Neuronal stem cell (in vitro differentiated cells): ENCODE results near the gene RTL5.

ENCODE experiments used
- DNase-seq: peaks from one replicate; pipeline ENCODE4 v3.0.0-alpha.2; 2013; ENCODE audit warnings: low spot score
- H2AFZ ChIP-seq: one replicate; pipeline ENCODE4 v1.6.1; 2013; ENCODE audit warnings: mild to moderate bottlenecking, low read length, inconsistent platforms
- H2AK5ac ChIP-seq: 2 replicates; pipeline ENCODE4 v1.6.1; 2013; ENCODE audit warnings: low read depth, mild to moderate bottlenecking, inconsistent platforms, low read length, moderate library complexity, mixed read lengths
- H2BK120ac ChIP-seq: 2 replicates; pipeline ENCODE4 v1.6.1; 2013; ENCODE audit warnings: low read depth, mild to moderate bottlenecking, inconsistent platforms, low read length, moderate library complexity, mixed read lengths
- H2BK12ac ChIP-seq: one replicate; pipeline ENCODE4 v1.6.1; 2013; ENCODE audit warnings: low read length, inconsistent platforms
- H2BK15ac ChIP-seq: 2 replicates; pipeline ENCODE4 v1.6.1; 2013; ENCODE audit warnings: mild to moderate bottlenecking, low read length, inconsistent platforms, mixed read lengths
- H2BK5ac ChIP-seq: one replicate; pipeline ENCODE4 v1.6.1; 2013; ENCODE audit warnings: inconsistent platforms, mild to moderate bottlenecking, low read length, moderate library complexity
- H3K14ac ChIP-seq: one replicate; pipeline ENCODE4 v1.6.1; 2013; ENCODE audit warnings: low read length, inconsistent platforms
- H3K18ac ChIP-seq: 2 replicates; pipeline ENCODE4 v1.6.1; 2013; ENCODE audit warnings: low read length, inconsistent platforms
- H3K23ac ChIP-seq: 2 replicates; pipeline ENCODE4 v1.6.1; 2013; ENCODE audit warnings: low read depth, mild to moderate bottlenecking, mixed read lengths, low read length, inconsistent platforms; ENCODE audit not compliant: poor library complexity
- H3K27ac ChIP-seq: replicated peaks from 3 replicates; pipeline ENCODE4 v1.5.1; 2013; ENCODE audit warnings: low read length, inconsistent platforms
- H3K27me3 ChIP-seq, 3 experiments: 2 replicates each; pipeline ENCODE4 v1.6.1; 2013; ENCODE audit warnings: low read length in 3 of 3, mild to moderate bottlenecking in 2 of 3, inconsistent platforms in 1 of 3, low read depth in 1 of 3, mixed read lengths in 1 of 3, moderate library complexity in 1 of 3; ENCODE audit not compliant: control insufficient read depth in 3 of 3, insufficient read depth in 3 of 3
- H3K36me3 ChIP-seq, 2 donors: replicated peaks in 1 of 2; 2 replicates each; pipeline ENCODE4 v1.6.1; 2013; ENCODE audit warnings: low read length in 2 of 2; ENCODE audit not compliant: control insufficient read depth in 2 of 2, insufficient read depth in 2 of 2
- H3K4ac ChIP-seq: 2 replicates; pipeline ENCODE4 v1.6.1; 2013; ENCODE audit warnings: inconsistent platforms, mild to moderate bottlenecking, low read length, moderate library complexity
- H3K4me1 ChIP-seq, 2 donors: 1 replicate in 1 of 2; 2 replicates in 1 of 2; pipeline ENCODE4 v1.6.1; 2013; ENCODE audit warnings: low read length in 2 of 2, low read depth in 1 of 2; ENCODE audit not compliant: control insufficient read depth in 2 of 2, insufficient read depth in 1 of 2
- H3K4me2 ChIP-seq: one replicate; pipeline ENCODE4 v1.6.1; 2013; ENCODE audit warnings: mild to moderate bottlenecking, low read length, inconsistent platforms; ENCODE audit not compliant: insufficient read depth, poor library complexity, severe bottlenecking
- H3K4me3 ChIP-seq, 2 donors: 2 replicates each; pipeline ENCODE4 v1.5.1; 2013; ENCODE audit warnings: low read length in 2 of 2, mild to moderate bottlenecking in 2 of 2, inconsistent platforms in 1 of 2, moderate library complexity in 1 of 2
- H3K79me1 ChIP-seq: one replicate; pipeline ENCODE4 v1.6.1; 2013; ENCODE audit warnings: low read depth, mild to moderate bottlenecking, inconsistent platforms, low read length, moderate library complexity
- H3K9ac ChIP-seq: one replicate; pipeline ENCODE4 v1.6.1; 2013; ENCODE audit warnings: mild to moderate bottlenecking, low read depth, low read length, inconsistent platforms; ENCODE audit not compliant: poor library complexity
- H3K9me3 ChIP-seq, 2 donors: replicated peaks in 1 of 2; 2 replicates each; pipeline versions ENCODE3 to v1.6.1; 2013; ENCODE audit warnings: low read length in 2 of 2, mild to moderate bottlenecking in 2 of 2, inconsistent platforms in 1 of 2, low read depth in 1 of 2, mixed read lengths in 1 of 2, moderate library complexity in 1 of 2; ENCODE audit not compliant: control insufficient read depth in 2 of 2, insufficient read depth in 1 of 2
- H4K8ac ChIP-seq: one replicate; pipeline ENCODE4 v1.6.1; 2013; ENCODE audit warnings: low read depth, mild to moderate bottlenecking, inconsistent platforms, low read length, moderate library complexity
- H4K91ac ChIP-seq: one replicate; pipeline ENCODE4 v1.6.1; 2013; ENCODE audit warnings: low read length, low read depth, mild to moderate bottlenecking, inconsistent platforms; ENCODE audit not compliant: poor library complexity
- WGBS, 2 donors: extraction: QIAGEN DNeasy Blood & Tissue Kit; methylation state at CpG; one replicate each; pipeline ENCODE4 v1.1.7; 2013; ENCODE audit warnings: missing lambda C conversion rate in 2 of 2, mixed read lengths in 1 of 2; ENCODE audit not compliant: insufficient read length in 2 of 2, insufficient replicate concordance in 1 of 2; ENCODE audit errors: extremely low coverage in 2 of 2; 5-methylcytosine and 5-hydroxymethylcytosine counted together

RTL5 gene

DNA sequence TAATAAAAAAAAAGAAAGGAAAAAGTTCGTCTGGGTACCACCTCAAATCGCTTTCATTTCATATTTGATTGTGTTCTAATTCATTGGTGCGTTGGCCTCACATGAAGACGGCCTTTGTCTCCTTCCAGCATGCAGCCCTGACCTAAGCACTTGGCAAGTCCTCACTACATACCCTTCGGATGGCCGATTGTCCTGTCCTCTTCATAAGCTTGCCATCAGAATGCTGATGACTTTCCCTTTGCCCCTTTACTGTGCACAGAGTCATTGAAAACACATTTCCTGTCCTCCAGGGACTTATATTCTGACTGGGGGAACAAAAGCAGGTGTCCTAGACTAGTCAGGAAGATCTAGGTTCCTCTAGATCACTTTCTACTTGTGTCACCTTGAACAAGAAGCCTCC lies 43.0 kb downstream of the RTL5 start:
- H3K79me1 ChIP-seq, result no peaks in the 10 kb centered on the region
- no peak overlapping the region for H2BK120ac ChIP-seq
- H3K9ac ChIP-seq, result no peak overlapping the region
- H3K9me3 ChIP-seq, result peaks cover 0 to 3% of the 10 kb centered on the region in 2 donors
- H3K23ac ChIP-seq, result no peak overlapping the region
- H2AK5ac ChIP-seq, result no peak overlapping the region
- no peak overlapping the region for H4K91ac ChIP-seq
- H3K36me3 ChIP-seq, result no peaks in the 10 kb centered on the region
- WGBS, 2 donors, result no CpG with 5 or more reads among the region's 6 CpGs
- H3K4me1 ChIP-seq, result no peaks in the 10 kb centered on the region
- no peak overlapping the region for H2BK5ac ChIP-seq
- no peak overlapping the region for H3K14ac ChIP-seq
- no peak overlapping the region for H3K4me2 ChIP-seq
- H2BK15ac ChIP-seq, result no peak overlapping the region
- H3K4ac ChIP-seq, result no peak overlapping the region
- H3K27me3 ChIP-seq, result no peaks in the 10 kb centered on the region
- no peak overlapping the region for H3K18ac ChIP-seq
- H2BK12ac ChIP-seq, result no peak overlapping the region
- no peak overlapping the region for H3K27ac ChIP-seq
- no peak for DNase-seq
- H3K4me3 ChIP-seq, result no peak overlapping the region
- no peak overlapping the region for H4K8ac ChIP-seq
- no peak overlapping the region for H2AFZ ChIP-seq

DNA sequence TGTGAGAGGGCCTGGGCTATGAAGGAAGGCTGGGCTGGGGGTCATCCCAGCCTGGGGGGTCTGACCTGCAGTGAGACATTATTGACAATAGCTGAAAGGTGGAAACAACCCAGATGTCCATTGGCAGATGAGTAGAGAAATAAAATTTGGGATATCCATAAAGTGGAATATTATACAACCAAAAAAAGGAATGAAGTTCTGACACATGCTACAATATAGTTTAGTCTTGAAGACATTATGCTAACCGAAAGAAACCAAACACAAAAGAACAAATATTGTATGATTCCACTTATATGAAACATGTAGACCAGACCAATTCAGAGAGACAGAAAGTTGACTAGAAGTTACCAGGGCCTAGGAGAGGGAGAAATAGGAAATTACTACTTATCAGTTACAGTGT lies 44.7 kb downstream of the RTL5 start:
- DNase-seq, result no peak
- no peak overlapping the region for H2AK5ac ChIP-seq
- H2BK15ac ChIP-seq, result no peak overlapping the region
- H3K4me2 ChIP-seq, result no peak overlapping the region
- H3K36me3 ChIP-seq, result no peaks in the 10 kb centered on the region
- no peak overlapping the region for H3K4ac ChIP-seq
- no peak overlapping the region for H3K27ac ChIP-seq
- no peak overlapping the region for H3K18ac ChIP-seq
- no peak overlapping the region for H2BK120ac ChIP-seq
- H4K91ac ChIP-seq, result no peak overlapping the region
- no peak overlapping the region for H2BK12ac ChIP-seq
- H3K27me3 ChIP-seq, result no peaks in the 10 kb centered on the region
- no peak overlapping the region for H3K14ac ChIP-seq
- no peak overlapping the region for H4K8ac ChIP-seq
- H3K23ac ChIP-seq, result no peak overlapping the region
- no CpG with 5 or more reads among the region's 1 CpG for WGBS, 2 donors
- H2BK5ac ChIP-seq, result no peak overlapping the region
- H2AFZ ChIP-seq, result no peak overlapping the region
- peaks cover 2 to 4% of the 10 kb centered on the region in 2 donors for H3K4me1 ChIP-seq
- H3K79me1 ChIP-seq, result no peaks in the 10 kb centered on the region
- H3K9ac ChIP-seq, result no peak overlapping the region
- peaks cover 0 to 3% of the 10 kb centered on the region in 2 donors for H3K9me3 ChIP-seq
- H3K4me3 ChIP-seq, result no peak overlapping the region

DNA sequence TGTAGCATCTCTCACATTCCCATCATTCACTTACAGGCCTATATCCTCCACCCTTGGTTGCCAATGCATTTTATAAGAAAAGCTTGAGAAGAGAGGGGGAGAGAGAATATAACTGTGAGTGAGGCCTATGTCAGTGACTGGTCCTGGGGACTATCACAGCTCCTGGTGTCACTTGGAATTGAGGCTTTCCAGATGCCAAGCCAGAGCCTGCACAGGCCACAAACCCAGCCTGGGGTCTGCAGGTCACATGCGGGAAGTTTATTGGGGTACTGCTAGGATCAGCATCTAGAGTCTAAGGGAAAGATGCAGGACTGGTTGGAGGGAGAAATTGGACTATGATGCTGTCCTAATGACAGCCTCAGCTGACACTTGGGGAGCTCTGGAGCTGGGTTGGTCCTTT lies 47.6 kb downstream of the RTL5 start:
- Histone ChIP-seq H2BK12ac (no peak overlapping the region), H3K27me3 (no peaks in the 10 kb centered on the region)
- no peak for DNase-seq

DNA sequence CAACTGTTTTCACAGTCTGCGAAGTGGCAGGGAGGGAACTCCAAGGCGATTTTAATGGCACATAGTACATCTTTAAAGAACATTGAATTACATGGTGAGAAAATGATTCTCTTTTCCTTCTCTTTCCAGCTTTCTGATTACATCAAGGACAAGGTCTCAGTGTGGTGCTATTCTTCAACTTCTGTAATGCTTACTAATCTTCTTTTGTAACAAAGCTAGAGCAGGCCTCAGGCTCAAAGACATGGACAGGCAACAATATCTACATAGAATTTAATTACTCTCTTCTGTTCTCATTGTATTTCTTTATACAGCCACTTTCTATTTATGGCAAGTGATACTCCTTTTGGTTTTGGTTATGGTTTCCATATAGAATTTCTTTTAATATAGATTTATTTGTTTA lies 48.4 kb downstream of the RTL5 start:
- H3K4ac ChIP-seq, result no peak overlapping the region
- H3K23ac ChIP-seq, result no peak overlapping the region
- no peak overlapping the region for H3K9ac ChIP-seq
- H2BK120ac ChIP-seq, result no peak overlapping the region
- H3K4me2 ChIP-seq, result no peak overlapping the region
- H3K36me3 ChIP-seq, result no peaks in the 10 kb centered on the region
- no peak for DNase-seq
- peaks cover 0 to 3% of the 10 kb centered on the region in 2 donors for H3K9me3 ChIP-seq
- no peaks in the 10 kb centered on the region for H3K79me1 ChIP-seq
- no peak overlapping the region for H2BK5ac ChIP-seq
- no peak overlapping the region for H2AFZ ChIP-seq
- no peak overlapping the region for H4K8ac ChIP-seq
- no peak overlapping the region for H2AK5ac ChIP-seq
- no CpG with 5 or more reads among the region's 2 CpGs for WGBS, 2 donors
- no peaks in the 10 kb centered on the region for H3K27me3 ChIP-seq
- no peak overlapping the region for H3K27ac ChIP-seq
- H3K4me1 ChIP-seq, result peaks cover 9 to 25% of the 10 kb centered on the region in 2 donors
- no peak overlapping the region for H3K4me3 ChIP-seq
- H2BK12ac ChIP-seq, result no peak overlapping the region
- no peak overlapping the region for H2BK15ac ChIP-seq
- H3K18ac ChIP-seq, result no peak overlapping the region
- no peak overlapping the region for H4K91ac ChIP-seq
- no peak overlapping the region for H3K14ac ChIP-seq

More for the DNA sequence above, 47.6 kb downstream of the RTL5 start:
- H2BK120ac ChIP-seq, result no peak overlapping the region
- H3K9me3 ChIP-seq, result peaks cover 0 to 3% of the 10 kb centered on the region in 2 donors
- H2AK5ac ChIP-seq, result no peak overlapping the region
- no peak overlapping the region for H3K14ac ChIP-seq
- H3K23ac ChIP-seq, result no peak overlapping the region
- H3K27ac ChIP-seq, result no peak overlapping the region
- no peaks in the 10 kb centered on the region for H3K79me1 ChIP-seq
- no peaks in the 10 kb centered on the region for H3K36me3 ChIP-seq
- H3K4me3 ChIP-seq, result no peak overlapping the region
- peaks cover 9 to 19% of the 10 kb centered on the region in 2 donors for H3K4me1 ChIP-seq
- H3K4ac ChIP-seq, result no peak overlapping the region
- no peak overlapping the region for H2BK5ac ChIP-seq
- no peak overlapping the region for H3K9ac ChIP-seq
- no peak overlapping the region for H2AFZ ChIP-seq
- no peak overlapping the region for H2BK15ac ChIP-seq
- no peak overlapping the region for H3K18ac ChIP-seq
- no CpG with 5 or more reads among the region's 1 CpG for WGBS, 2 donors
- no peak overlapping the region for H3K4me2 ChIP-seq
- H4K8ac ChIP-seq, result no peak overlapping the region
- no peak overlapping the region for H4K91ac ChIP-seq
